ENCODE results near the gene ALDH18A1. TPM values are rescaled to one million over a fixed set of nuclear protein-coding genes. Genes with fewer than 3 reads are reported as not detected.

Gene ALDH18A1
- total and polyA plus RNA-seq, 2 donors (not counting 3 experiments of a cell fraction or from before 2014, with no cell fraction given) = 53.2 to 92.6 TPM

- ChIA-PET POLR2A (no interaction called here), CTCF (interaction anchor here (0.9 to 1.5 kb wide), 3 partner anchors 10 to 34 kb away, joined by 3 to 10 read pairs (median 4); partner anchors contain the start of gene TCTN3)
- H3K4me1 ChIP-seq (ENCODE audit: control insufficient read depth, extremely low read depth, insufficient read depth, low read length) = peaks cover 5% of the 10 kb centered on the region
- no peak for TF ChIP-seq POLR2AphosphoS5 (IDR thresholded peaks at IDR 0.05; ENCODE audit: insufficient read depth, low read depth, low read length)
- TF ChIP-seq JUN (IDR thresholded peaks at IDR 0.05; ENCODE audit: borderline replicate concordance, insufficient read depth, insufficient read length, low read depth) = no peak
- TF ChIP-seq GATA2 (IDR thresholded peaks at IDR 0.05; ENCODE audit: insufficient read depth, insufficient read length, low read depth, low read length) = no peak
- no peak for TF ChIP-seq EZH2 (IDR thresholded peaks at IDR 0.05; ENCODE audit: borderline replicate concordance, low read depth, low read length, severe bottlenecking)
- TF ChIP-seq MYC (IDR thresholded peaks at IDR 0.05; ENCODE audit: low read depth, low read length) = no peak
- no peak for TF ChIP-seq CTCF (IDR thresholded peaks at IDR 0.05; ENCODE audit: extremely low read depth in 1 of 2, insufficient read depth in 1 of 2, low read depth in 1 of 2, low read length in 2 of 2)
- TF ChIP-seq FOS (IDR thresholded peaks at IDR 0.05; ENCODE audit: borderline replicate concordance, insufficient read depth, low read length) = no peak
- no peak for TF ChIP-seq POLR2A (IDR thresholded peaks at IDR 0.05; ENCODE audit: low read depth, low read length)
- TF ChIP-seq MAX (IDR thresholded peaks at IDR 0.05; ENCODE audit: insufficient read depth, insufficient read length) = no peak
- H3K27ac ChIP-seq (ENCODE audit: insufficient read depth, low read depth, low read length) = no peak overlapping the region
- DNase-seq (ENCODE audit: low read depth, low spot score) (no peak), FAIRE-seq (no peak)
- peaks cover 0 to 5% of the 10 kb centered on the region in 2 experiments for H3K36me3 ChIP-seq (ENCODE audit: control insufficient read depth in 2 of 2, extremely low read depth in 1 of 2, insufficient read depth in 2 of 2, low read length in 2 of 2)
- H3K79me2 ChIP-seq (ENCODE audit: control insufficient read depth, insufficient read depth, low read length) = peaks cover 12% of the 10 kb centered on the region
- no peaks in the 10 kb centered on the region for H3K27me3 ChIP-seq (ENCODE audit: control insufficient read depth in 2 of 2, insufficient read depth in 2 of 2, low read length in 2 of 2)
- no peak overlapping the region for H3K9ac ChIP-seq (replicated peaks; ENCODE audit: extremely low read depth, insufficient read depth, low read length)
- H2AFZ ChIP-seq (ENCODE audit: low read depth, low read length) = no peak overlapping the region
- no TSS peak for BruUV-seq (replicated peaks)
- intact Hi-C loops (cut with micrococcal nuclease) = no loop called here
- dilution Hi-C loops (cut with MboI; ENCODE audit: extremely low pct_ligation_motif_present, low sequenced_read_pairs) = no loop called here
- H3K4me2 ChIP-seq (ENCODE audit: insufficient read depth, low read length) = no peak overlapping the region
- H3K9me1 ChIP-seq (replicated peaks; ENCODE audit: control insufficient read depth, extremely low read depth, insufficient read depth, low read length) = no peaks in the 10 kb centered on the region
- no peaks in the 10 kb centered on the region for H3K9me3 ChIP-seq (replicated peaks; ENCODE audit: control insufficient read depth, insufficient read depth, low read length)
- H4K20me1 ChIP-seq (replicated peaks; ENCODE audit: control insufficient read depth, extremely low read depth, insufficient read depth, low read length) = no peaks in the 10 kb centered on the region
- H3K4me3 ChIP-seq (replicated peaks in 1 of 3; ENCODE audit: insufficient read depth in 1 of 3, low read depth in 1 of 3, low read length in 3 of 3) = no peak overlapping the region
Observed at GRCh38 chr10:95660283-95660682, 3.8 kb upstream of the ALDH18A1 start.
